Trophoblast cell (in vitro differentiated cells and primary cell): ENCODE data around the gene ZNF223.

Experiments
- DNase-seq, 2 donors: peaks; one replicate each; pipeline ENCODE4 v3.0.0-alpha.2; 2016
- H2AFZ ChIP-seq: 2 replicates; pipeline ENCODE4 v1.6.1; 2013; ENCODE audit warnings: low read length, moderate library complexity, mild to moderate bottlenecking; ENCODE audit not compliant: insufficient read depth, poor library complexity
- H2AK5ac ChIP-seq: 2 replicates; pipeline ENCODE4 v1.6.1; 2013; ENCODE audit warnings: mild to moderate bottlenecking, low read length
- H2BK120ac ChIP-seq: 2 replicates; pipeline ENCODE4 v1.6.1; 2013; ENCODE audit warnings: low read length, mild to moderate bottlenecking, moderate library complexity; ENCODE audit not compliant: insufficient read depth, poor library complexity
- H2BK12ac ChIP-seq: 2 replicates; pipeline ENCODE4 v1.6.1; 2013; ENCODE audit warnings: mild to moderate bottlenecking, low read length, moderate library complexity
- H2BK5ac ChIP-seq: 2 replicates; pipeline ENCODE4 v1.6.1; 2013; ENCODE audit warnings: low read length, low read depth, moderate library complexity, mild to moderate bottlenecking; ENCODE audit not compliant: poor library complexity
- H3K14ac ChIP-seq: 2 replicates; pipeline ENCODE4 v1.6.1; 2013; ENCODE audit warnings: mild to moderate bottlenecking, low read length
- H3K18ac ChIP-seq: 2 replicates; pipeline ENCODE4 v1.6.1; 2013; ENCODE audit warnings: mild to moderate bottlenecking, low read length
- H3K23ac ChIP-seq: 2 replicates; pipeline ENCODE4 v1.6.1; 2013; ENCODE audit warnings: low read length
- H3K27ac ChIP-seq: 2 replicates; pipeline ENCODE4 v1.5.1; 2013; ENCODE audit warnings: low read depth, mild to moderate bottlenecking, inconsistent platforms, low read length, moderate library complexity
- H3K27me3 ChIP-seq: 2 replicates; pipeline ENCODE4 v1.6.1; 2013; ENCODE audit warnings: inconsistent platforms, mild to moderate bottlenecking, low read length, moderate library complexity; ENCODE audit not compliant: insufficient read depth
- H3K36me3 ChIP-seq, 2 experiments: 1 replicate in 1 of 2; 2 replicates in 1 of 2; pipeline ENCODE4 v1.6.1; 2013; ENCODE audit warnings: low read length in 2 of 2, mild to moderate bottlenecking in 2 of 2, moderate library complexity in 1 of 2; ENCODE audit not compliant: insufficient read depth in 2 of 2, control insufficient read depth in 1 of 2
- H3K4ac ChIP-seq: 2 replicates; pipeline ENCODE4 v1.6.1; 2013; ENCODE audit warnings: low read depth, mild to moderate bottlenecking, low read length, moderate library complexity
- H3K4me1 ChIP-seq, 2 experiments: 1 replicate in 1 of 2; 2 replicates in 1 of 2; pipeline ENCODE4 v1.6.1; 2013; ENCODE audit warnings: low read length in 2 of 2, mild to moderate bottlenecking in 2 of 2, moderate library complexity in 1 of 2; ENCODE audit not compliant: insufficient read depth in 2 of 2, control insufficient read depth in 1 of 2
- H3K4me2 ChIP-seq: 2 replicates; pipeline ENCODE4 v1.6.1; 2013; ENCODE audit warnings: inconsistent platforms, mild to moderate bottlenecking, low read length, moderate library complexity
- H3K4me3 ChIP-seq: 2 replicates; pipeline ENCODE4 v1.5.1; 2013; ENCODE audit warnings: mild to moderate bottlenecking, low read depth, low read length, inconsistent platforms
- H3K79me1 ChIP-seq: one replicate; pipeline ENCODE4 v1.6.1; 2013; ENCODE audit warnings: low read length
- H3K79me2 ChIP-seq: 2 replicates; pipeline ENCODE4 v1.6.1; 2013; ENCODE audit warnings: low read length, mild to moderate bottlenecking; ENCODE audit not compliant: control insufficient read depth, insufficient read depth, poor library complexity
- H3K9ac ChIP-seq: 2 replicates; pipeline ENCODE4 v1.6.1; 2013; ENCODE audit warnings: mild to moderate bottlenecking, low read length
- H3K9me3 ChIP-seq: 2 replicates; pipeline ENCODE4 v1.6.1; 2013; ENCODE audit warnings: low read depth, mild to moderate bottlenecking, control low read depth, inconsistent platforms, low read length; ENCODE audit not compliant: insufficient read depth
- H4K12ac ChIP-seq: 2 replicates; pipeline ENCODE4 v1.6.1; 2013; ENCODE audit warnings: low read depth, mild to moderate bottlenecking, low read length, moderate library complexity
- H4K8ac ChIP-seq: 2 replicates; pipeline ENCODE4 v1.6.1; 2013; ENCODE audit warnings: low read depth, mild to moderate bottlenecking, low read length, moderate library complexity
- H4K91ac ChIP-seq: one replicate; pipeline ENCODE4 v1.6.1; 2013; ENCODE audit warnings: low read depth, mild to moderate bottlenecking, low read length, moderate library complexity
- WGBS: extraction: QIAGEN DNeasy Blood & Tissue Kit; methylation state at CpG from one replicate; pipeline ENCODE4 v1.1.7; 2013; ENCODE audit warnings: missing lambda C conversion rate; ENCODE audit not compliant: insufficient read length, insufficient coverage; ENCODE audit errors: extremely low coverage; 5-methylcytosine and 5-hydroxymethylcytosine counted together

The ZNF223 gene

GRCh38 chr19:44071824-44072542 is 20.1 kb downstream of the ZNF223 start, which contains the start of gene ZNF284:
Gene ZNF284, plus strand, starts transcription at chr19:44072159. Its CDS starts 4,231 bp downstream, at chr19:44076390.
- Histone ChIP-seq H2AK5ac (no peak within 1 kb of the TSS), H3K79me2 (no peaks in the 10 kb centered on the region), H4K8ac (peak within 1 kb of the TSS; percentile 90), H3K79me1 (peaks cover 3% of the 10 kb centered on the region), H3K9me3 (no peaks in the 10 kb centered on the region), H3K4me2 (peak within 1 kb of the TSS; percentile 92), H2BK12ac (no peak within 1 kb of the TSS), H3K27me3 (no peaks in the 10 kb centered on the region), H3K18ac (peak within 1 kb of the TSS; percentile 23), H3K14ac (peak within 1 kb of the TSS; percentile 37), H3K4me1 (peaks cover 4 to 7% of the 10 kb centered on the region in 2 experiments), H4K91ac (no peak within 1 kb of the TSS), H3K36me3 (peaks cover 0 to 2% of the 10 kb centered on the region in 2 experiments), H3K27ac (no peak within 1 kb of the TSS), H3K23ac (no peak within 1 kb of the TSS), H3K4me3 (peak within 1 kb of the TSS; percentile 80), H2BK120ac (no peak within 1 kb of the TSS), H4K12ac (peak within 1 kb of the TSS; percentile 56), H2BK5ac (no peak within 1 kb of the TSS), H3K9ac (peak within 1 kb of the TSS; percentile 8), H2AFZ (peak within 1 kb of the TSS; percentile 77), H3K4ac (no peak within 1 kb of the TSS)
- DNase-seq, result peak; percentile 84 to 92
- no CpG with 5 or more reads among the region's 40 CpGs for WGBS

- H3K4me3 ChIP-seq, result peak overlapping the region; percentile 80
- H3K18ac ChIP-seq, result no peak overlapping the region
- peak overlapping the region; percentile 76 for H2AFZ ChIP-seq
- no peak overlapping the region for H3K27ac ChIP-seq
- no peak overlapping the region for H2BK12ac ChIP-seq
- no peak overlapping the region for H4K91ac ChIP-seq
- DNase-seq, result peak in 1 of 2 donors; percentile 0
- WGBS, result no CpG with 5 or more reads among the region's 18 CpGs
- H3K23ac ChIP-seq, result no peak overlapping the region
- H3K9ac ChIP-seq, result no peak overlapping the region
- no peak overlapping the region for H2AK5ac ChIP-seq
- peaks cover 4 to 7% of the 10 kb centered on the region in 2 experiments for H3K4me1 ChIP-seq
- H3K14ac ChIP-seq, result no peak overlapping the region
- H2BK5ac ChIP-seq, result no peak overlapping the region
- H3K27me3 ChIP-seq, result no peaks in the 10 kb centered on the region
- peak overlapping the region; percentile 80 for H4K8ac ChIP-seq
- no peaks in the 10 kb centered on the region for H3K9me3 ChIP-seq
- H3K79me1 ChIP-seq, result peaks cover 3% of the 10 kb centered on the region
- peak overlapping the region; percentile 92 for H3K4me2 ChIP-seq
- H3K36me3 ChIP-seq, result peaks cover 0 to 2% of the 10 kb centered on the region in 2 experiments
- H4K12ac ChIP-seq, result no peak overlapping the region
- H3K4ac ChIP-seq, result no peak overlapping the region
- H2BK120ac ChIP-seq, result no peak overlapping the region
- H3K79me2 ChIP-seq, result no peaks in the 10 kb centered on the region
These were observed 20.9 kb downstream of the ZNF223 start for GRCh38 chr19:44072543-44073401.

GRCh38 chr19:44076325-44076724 is 24.5 kb downstream of the ZNF223 start:
- Histone ChIP-seq H3K27me3 (no peaks in the 10 kb centered on the region), H3K4me2 (no peak overlapping the region), H3K4me1 (peaks cover 4 to 7% of the 10 kb centered on the region in 2 experiments), H2AFZ (no peak overlapping the region), H3K9me3 (no peaks in the 10 kb centered on the region), H3K18ac (no peak overlapping the region), H3K4me3 (no peak overlapping the region), H4K12ac (no peak overlapping the region), H2BK12ac (no peak overlapping the region), H3K79me2 (no peaks in the 10 kb centered on the region), H4K8ac (no peak overlapping the region), H3K79me1 (peaks cover 3% of the 10 kb centered on the region), H3K27ac (no peak overlapping the region), H3K23ac (no peak overlapping the region), H4K91ac (no peak overlapping the region), H2BK120ac (no peak overlapping the region), H3K14ac (no peak overlapping the region), H2AK5ac (no peak overlapping the region), H3K4ac (no peak overlapping the region), H3K9ac (no peak overlapping the region), H3K36me3 (peaks cover 4 to 6% of the 10 kb centered on the region in 2 experiments), H2BK5ac (no peak overlapping the region)
- WGBS, result no CpG with 5 or more reads among the region's 2 CpGs
- no peak for DNase-seq

- H4K8ac ChIP-seq, result no peak overlapping the region
- H3K4me3 ChIP-seq, result no peak overlapping the region
- no peak overlapping the region for H3K18ac ChIP-seq
- DNase-seq, result no peak
- no peaks in the 10 kb centered on the region for H3K4me1 ChIP-seq
- no CpG with 5 or more reads among the region's 4 CpGs for WGBS
- no peak overlapping the region for H4K91ac ChIP-seq
- H3K14ac ChIP-seq, result no peak overlapping the region
- no peak overlapping the region for H2AK5ac ChIP-seq
- H3K79me2 ChIP-seq, result peaks cover 5% of the 10 kb centered on the region
- H3K27ac ChIP-seq, result no peak overlapping the region
- H3K4me2 ChIP-seq, result no peak overlapping the region
- no peak overlapping the region for H2BK5ac ChIP-seq
- H2AFZ ChIP-seq, result no peak overlapping the region
- H3K27me3 ChIP-seq, result no peaks in the 10 kb centered on the region
- no peaks in the 10 kb centered on the region for H3K9me3 ChIP-seq
- H3K4ac ChIP-seq, result no peak overlapping the region
- H2BK12ac ChIP-seq, result no peak overlapping the region
- no peak overlapping the region for H2BK120ac ChIP-seq
- peak overlapping the region; percentile 96 for H3K23ac ChIP-seq
- no peak overlapping the region for H3K9ac ChIP-seq
- no peaks in the 10 kb centered on the region for H3K36me3 ChIP-seq
- no peak overlapping the region for H4K12ac ChIP-seq
- no peaks in the 10 kb centered on the region for H3K79me1 ChIP-seq
These were observed 40.3 kb downstream of the ZNF223 start for GRCh38 chr19:44092108-44092507.
